Spinal cord (tissue), 10 donors: ENCODE measurements around the gene SMARCAD1. TPM values are rescaled to one million over a fixed set of nuclear protein-coding genes. Genes with fewer than 3 reads are reported as not detected.
"Not testable (repeated sequence)": the region's sequence is repeated elsewhere in the genome, so short reads cannot be mapped to it uniquely, and the experiment has no call there.

ENCODE experiments used
- DNase-seq, 6 donors: peaks; one replicate each; pipeline versions ENCODE4 v3.0.0 to v3.0.0-alpha.2; 2013 to 2015; ENCODE audit warnings: low spot score in 6 of 6, low read depth in 4 of 6
- H3K27ac ChIP-seq: one replicate; pipeline ENCODE4 v1.5.1; 2013; ENCODE audit warnings: low read depth, low read length, control low read depth
- H3K27me3 ChIP-seq: one replicate; pipeline ENCODE4 v1.6.1; 2013; ENCODE audit warnings: low read length; ENCODE audit not compliant: control insufficient read depth, insufficient read depth
- H3K36me3 ChIP-seq: one replicate; pipeline ENCODE4 v1.6.1; 2013; ENCODE audit warnings: low read length; ENCODE audit not compliant: control insufficient read depth, insufficient read depth
- H3K4me1 ChIP-seq: one replicate; pipeline ENCODE4 v1.6.1; 2013; ENCODE audit warnings: low read length; ENCODE audit not compliant: control insufficient read depth, insufficient read depth
- H3K4me3 ChIP-seq: one replicate; pipeline ENCODE4 v1.5.1; 2013; ENCODE audit warnings: low read depth, low read length, control low read depth
- H3K9me3 ChIP-seq: one replicate; pipeline ENCODE4 v1.6.1; 2013; ENCODE audit warnings: low read length; ENCODE audit not compliant: control insufficient read depth, insufficient read depth
- WGBS: methylation state at CpG from one replicate; pipeline ENCODE4 v1.1.5; 2013; ENCODE audit warnings: missing lambda C conversion rate; ENCODE audit not compliant: insufficient coverage; 5-methylcytosine and 5-hydroxymethylcytosine counted together
- polyA plus RNA-seq, 2 donors: library from polyadenylated mRNA; unstranded; fragments of 120-200 nt; gene quantifications; one replicate each; pipeline ENCODE4 v1.2.1, GENCODE V29; 2013; ENCODE audit not compliant: insufficient read length in 2 of 2
- total RNA-seq, 2 donors: library from RNA; depleted of rRNA in 1 of 2; stranded (reverse); fragments of 120-200 nt in 1 of 2; fragments of >200 nt in 1 of 2; gene quantifications; one replicate each; pipeline versions ENCODE4 v1.2.3 to v1.2.4, GENCODE V29; 2013 to 2014
- donor health status: healthy.

Gene SMARCAD1
- total and polyA plus RNA-seq, 4 donors: 36.5 to 73.4 (median 48.8) TPM

DNA sequence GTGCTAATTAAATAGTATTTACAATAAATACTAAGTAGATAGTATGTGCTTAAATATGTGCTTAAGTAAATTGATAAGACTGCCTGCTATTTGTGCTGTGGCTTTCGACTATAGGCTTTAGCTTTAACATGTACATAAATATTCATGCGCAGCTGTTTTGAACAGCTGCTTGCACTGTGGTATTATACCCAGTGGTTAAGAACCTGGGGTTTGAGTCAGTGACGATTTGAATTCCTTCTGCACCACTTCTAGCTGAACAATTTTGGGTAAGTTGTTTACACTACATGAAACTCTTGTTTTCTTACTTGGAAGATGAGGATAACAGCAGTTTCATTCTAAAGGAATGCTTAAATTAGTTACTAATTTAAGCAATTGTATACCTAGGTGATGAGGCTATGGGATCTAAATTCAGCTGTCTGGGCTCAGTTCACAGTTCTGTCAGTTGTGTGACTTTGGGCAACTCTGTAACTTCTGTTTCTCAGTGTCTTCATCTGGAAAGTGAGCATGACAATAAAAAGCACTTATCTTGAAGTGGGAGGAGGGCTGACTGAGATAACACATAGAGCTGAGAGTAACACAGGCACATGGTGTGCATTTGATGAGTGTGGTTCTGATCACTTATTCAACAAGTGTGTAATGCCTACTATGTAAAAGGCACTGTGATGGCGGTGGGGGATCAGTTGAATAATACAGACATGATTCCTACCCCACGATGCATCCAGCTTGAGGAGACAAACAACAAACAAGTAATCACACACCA, 98.0 kb downstream of the SMARCAD1 start:
- Histone ChIP-seq H3K9me3 (no peaks in the 10 kb centered on the region), H3K4me1 (no peaks in the 10 kb centered on the region), H3K27ac (no peak overlapping the region), H3K4me3 (no peak overlapping the region), H3K36me3 (no peaks in the 10 kb centered on the region), H3K27me3 (no peaks in the 10 kb centered on the region)
- no CpG with 5 or more reads among the region's 5 CpGs for WGBS
- peak in 3 of 6 donors; percentile 11 to 82 (median 12) for DNase-seq

DNA sequence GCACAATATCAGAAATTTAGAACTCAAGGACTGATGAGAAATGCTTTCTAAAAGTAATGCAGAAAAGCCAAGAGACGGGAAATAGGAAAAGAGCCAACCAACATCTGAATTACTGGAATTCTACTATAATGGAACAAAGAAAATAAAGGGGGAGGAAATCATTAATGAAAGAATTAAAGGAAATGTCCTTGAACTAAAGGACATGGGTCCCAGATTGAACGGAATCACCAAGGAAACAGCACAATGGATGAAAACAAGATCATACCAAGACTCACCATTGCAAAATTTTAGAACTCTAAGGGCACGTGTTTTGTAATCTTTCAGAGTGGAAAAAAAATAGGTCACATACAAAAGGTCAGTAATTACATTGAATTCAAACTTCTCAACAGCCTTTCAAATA, 99.0 kb downstream of the SMARCAD1 start:
- Histone ChIP-seq H3K36me3 (no peaks in the 10 kb centered on the region), H3K4me3 (no peak overlapping the region), H3K27me3 (no peaks in the 10 kb centered on the region), H3K4me1 (no peaks in the 10 kb centered on the region), H3K27ac (no peak overlapping the region), H3K9me3 (no peaks in the 10 kb centered on the region)
- WGBS: no CpG with 5 or more reads among the region's 3 CpGs
- peak in 1 of 6 donors; percentile 13 for DNase-seq

DNA sequence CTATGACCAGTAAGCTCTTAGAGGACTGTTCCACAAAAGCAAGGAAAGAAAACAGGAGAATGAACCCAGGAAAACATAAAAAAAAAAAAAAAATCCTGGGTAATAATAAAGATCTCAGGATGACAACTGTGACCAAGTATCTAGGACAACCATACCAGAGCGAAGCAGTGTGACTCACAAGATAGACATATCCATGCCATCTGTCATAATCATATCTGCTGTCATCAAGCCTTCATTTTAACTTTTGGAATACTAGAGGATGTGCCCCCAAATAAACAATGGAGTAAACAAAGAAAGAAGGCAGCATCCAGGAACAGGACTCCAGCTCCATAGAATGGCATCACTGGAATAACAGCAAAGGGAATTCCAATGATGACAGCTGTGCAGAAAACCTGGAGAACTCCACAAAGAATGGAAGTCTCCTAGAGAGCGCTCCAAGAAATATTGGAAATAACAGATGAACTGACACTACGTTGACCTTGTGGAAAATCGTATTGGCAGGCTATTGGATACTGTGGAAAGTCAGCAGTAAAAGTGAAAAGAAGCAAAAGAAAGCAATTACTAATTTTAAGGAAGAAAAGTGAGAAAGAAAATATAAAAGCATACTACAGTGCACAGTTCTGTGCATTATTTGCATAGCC, 99.7 kb downstream of the SMARCAD1 start:
- no peaks in the 10 kb centered on the region for H3K27me3 ChIP-seq
- no peak for DNase-seq
- no peaks in the 10 kb centered on the region for H3K9me3 ChIP-seq
- 69% methylated on average over 2 of the region's 4 CpGs for WGBS
- no peaks in the 10 kb centered on the region for H3K4me1 ChIP-seq
- H3K27ac ChIP-seq: no peak overlapping the region
- H3K4me3 ChIP-seq: no peak overlapping the region
- no peaks in the 10 kb centered on the region for H3K36me3 ChIP-seq

DNA sequence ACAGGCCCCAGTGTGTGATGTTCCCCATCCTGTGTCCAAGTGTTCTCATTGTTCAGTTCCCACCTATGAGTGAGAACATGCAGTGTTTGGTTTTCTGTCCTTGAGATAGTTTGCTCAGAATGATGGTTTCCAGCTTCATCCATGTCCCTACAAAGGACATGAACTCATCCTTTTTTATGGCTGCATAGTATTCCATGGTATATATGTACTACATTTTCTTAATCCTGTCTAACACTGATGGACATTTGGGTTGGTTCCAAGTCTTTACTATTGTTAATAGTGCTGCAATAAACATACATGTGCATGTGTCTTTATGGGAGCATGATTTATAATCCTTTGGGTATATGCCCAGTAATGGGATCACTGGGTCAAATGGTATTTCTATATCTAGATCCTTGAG, 112.3 kb downstream of the SMARCAD1 start:
- H3K27ac ChIP-seq, H3K4me1 ChIP-seq, H3K36me3 ChIP-seq, H3K9me3 ChIP-seq, H3K27me3 ChIP-seq, H3K4me3 ChIP-seq, DNase-seq: not testable (repeated sequence)

DNA sequence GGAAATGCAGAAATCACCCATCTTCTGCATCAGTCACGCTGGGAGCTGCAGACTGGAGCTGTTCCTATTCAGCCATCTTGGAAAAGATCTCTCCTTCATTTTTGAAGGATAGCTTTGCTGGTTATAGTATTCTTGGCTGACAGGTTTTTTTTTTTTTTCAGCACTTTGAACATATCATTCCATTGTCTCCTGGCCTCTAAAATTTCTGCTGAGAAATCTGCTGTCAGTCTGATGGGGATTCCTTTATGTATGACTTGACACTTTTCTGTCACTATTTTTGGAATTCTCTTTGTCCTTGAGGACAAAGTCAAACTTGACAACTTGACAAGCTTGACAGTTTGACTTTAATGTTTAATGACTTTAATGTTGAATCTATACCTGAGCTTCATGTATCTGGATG, 118.2 kb downstream of the SMARCAD1 start:
- Histone ChIP-seq H3K27ac (no peak overlapping the region), H3K27me3 (no peaks in the 10 kb centered on the region), H3K4me3 (no peak overlapping the region), H3K9me3 (peaks cover 5% of the 10 kb centered on the region), H3K36me3 (no peaks in the 10 kb centered on the region), H3K4me1 (no peaks in the 10 kb centered on the region)
- DNase-seq: no peak
- no CpG with 5 or more reads among the region's 1 CpG for WGBS

DNA sequence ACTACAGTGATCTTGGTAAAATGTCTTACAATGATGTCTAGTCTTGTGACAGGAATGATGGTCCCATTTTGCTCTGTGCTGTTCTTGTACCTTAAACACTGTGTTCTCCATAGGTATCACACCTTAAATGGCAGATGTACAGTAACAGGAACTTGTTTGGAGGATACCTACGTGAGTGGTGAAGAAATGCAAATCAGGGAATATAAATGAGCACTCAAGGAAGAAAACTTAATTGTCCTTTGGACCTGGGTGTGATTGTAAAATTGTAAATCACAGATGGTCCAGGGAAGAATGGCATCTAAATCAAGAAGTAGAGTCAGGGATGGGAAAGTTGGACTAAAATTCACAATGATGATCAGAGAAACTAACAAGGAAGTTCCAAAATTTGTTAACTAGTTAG, 122.3 kb downstream of the SMARCAD1 start:
- H3K4me1 ChIP-seq: no peaks in the 10 kb centered on the region
- no peak overlapping the region for H3K27ac ChIP-seq
- H3K4me3 ChIP-seq: no peak overlapping the region
- no peaks in the 10 kb centered on the region for H3K27me3 ChIP-seq
- DNase-seq: no peak
- H3K36me3 ChIP-seq: no peaks in the 10 kb centered on the region
- WGBS: no CpG with 5 or more reads among the region's 1 CpG
- H3K9me3 ChIP-seq: peaks cover 5% of the 10 kb centered on the region

DNA sequence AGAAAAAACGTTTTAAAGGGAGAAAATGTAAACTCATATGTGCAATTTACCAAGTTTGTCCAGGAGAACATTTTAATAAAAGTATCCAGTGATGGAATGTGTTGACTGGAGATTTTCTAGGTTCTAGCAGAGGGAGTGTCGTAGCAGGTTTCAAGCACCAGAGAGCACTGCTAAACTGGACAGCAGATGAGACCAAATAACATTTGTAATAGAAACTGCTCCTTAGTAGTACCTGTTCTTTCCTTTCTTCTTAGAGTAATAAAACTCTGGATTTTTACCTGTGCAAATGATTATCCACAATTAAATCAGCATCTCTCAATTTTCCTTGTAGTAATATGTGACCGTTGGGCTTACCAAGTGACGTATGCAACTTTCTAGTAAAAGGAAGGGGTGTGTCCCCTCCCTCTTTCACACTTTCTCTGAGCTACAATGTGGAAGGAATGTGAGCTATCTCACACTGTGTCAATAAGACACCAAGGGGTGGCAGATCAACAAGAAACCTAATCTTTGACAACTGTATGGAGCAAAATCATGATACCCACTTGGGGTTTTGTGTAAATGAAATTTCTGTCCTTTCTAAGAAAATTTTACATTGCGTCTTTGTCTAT, 125.4 kb downstream of the SMARCAD1 start:
- Histone ChIP-seq H3K9me3 (no peaks in the 10 kb centered on the region), H3K4me1 (no peaks in the 10 kb centered on the region), H3K4me3 (no peak overlapping the region), H3K27ac (no peak overlapping the region), H3K36me3 (no peaks in the 10 kb centered on the region), H3K27me3 (no peaks in the 10 kb centered on the region)
- no peak for DNase-seq
- no CpG with 5 or more reads among the region's 5 CpGs for WGBS

DNA sequence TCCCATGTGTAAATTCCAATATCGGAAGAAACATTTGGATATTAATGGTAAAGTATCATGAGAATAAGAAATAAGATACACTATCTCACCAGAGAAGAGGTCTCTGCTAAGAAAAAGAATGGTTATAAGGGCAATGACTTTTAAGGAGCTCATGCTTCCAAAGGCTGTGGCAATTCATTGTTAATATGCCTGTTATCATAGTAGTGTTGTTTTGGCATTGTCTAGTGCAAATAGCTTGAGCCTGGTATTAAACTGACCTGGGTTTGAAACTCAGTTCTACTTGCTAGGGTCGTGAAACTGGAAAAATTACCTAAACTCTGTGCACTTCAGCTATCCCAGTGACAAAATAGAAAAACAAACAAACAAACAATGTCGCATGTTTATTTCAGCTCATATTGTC, 126.2 kb downstream of the SMARCAD1 start:
- DNase-seq: no peak
- Histone ChIP-seq H3K9me3 (no peaks in the 10 kb centered on the region), H3K36me3 (no peaks in the 10 kb centered on the region), H3K27me3 (no peaks in the 10 kb centered on the region), H3K4me3 (no peak overlapping the region), H3K27ac (no peak overlapping the region), H3K4me1 (no peaks in the 10 kb centered on the region)
- 86% methylated on average over 1 of the region's 3 CpGs for whole genome bisulfite sequencing

DNA sequence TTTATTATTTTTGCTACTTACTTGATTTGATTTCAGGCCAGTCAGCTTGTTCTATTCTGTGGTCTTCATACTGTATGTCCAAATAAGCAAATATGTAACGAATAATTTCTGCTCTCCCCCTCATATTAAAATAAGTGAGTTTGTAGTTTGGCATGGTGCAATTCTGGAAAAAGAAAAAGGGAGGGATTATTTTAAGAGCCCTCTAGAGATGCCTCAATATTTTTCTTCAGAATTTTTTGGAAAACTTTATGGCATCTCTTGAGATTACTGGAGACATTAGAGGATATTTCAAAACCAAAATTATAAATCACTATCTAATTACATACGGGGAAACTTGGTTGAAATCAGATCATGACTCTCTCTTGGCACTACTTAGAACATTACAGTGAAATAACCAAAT, 126.8 kb downstream of the SMARCAD1 start:
- no CpG with 5 or more reads among the region's 2 CpGs for whole genome bisulfite sequencing
- Histone ChIP-seq H3K27ac (no peak overlapping the region), H3K4me3 (no peak overlapping the region), H3K27me3 (no peaks in the 10 kb centered on the region), H3K36me3 (no peaks in the 10 kb centered on the region), H3K9me3 (no peaks in the 10 kb centered on the region), H3K4me1 (no peaks in the 10 kb centered on the region)
- DNase-seq: no peak

DNA sequence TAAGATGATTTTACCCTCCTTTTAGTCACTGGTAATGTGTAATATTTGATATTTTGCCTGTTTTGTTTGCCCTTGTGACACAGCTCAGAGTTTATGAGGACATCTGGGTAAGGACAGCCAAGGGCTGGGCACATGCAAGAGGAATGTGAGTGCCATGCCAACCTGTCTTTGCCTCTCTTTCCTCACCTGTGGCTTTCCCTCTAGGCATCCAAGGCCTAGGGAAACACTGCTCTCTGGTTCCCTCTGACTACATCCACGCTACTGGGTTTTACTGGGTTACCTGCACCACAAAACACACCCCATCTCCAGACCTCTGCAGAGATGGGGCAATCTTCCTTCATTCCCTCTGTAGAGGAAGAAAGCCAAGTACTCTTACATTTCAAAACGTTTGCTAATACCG, 127.3 kb downstream of the SMARCAD1 start:
- 57% methylated on average over 1 of the region's 3 CpGs for WGBS
- H3K4me1 ChIP-seq: no peaks in the 10 kb centered on the region
- H3K27me3 ChIP-seq: no peaks in the 10 kb centered on the region
- no peaks in the 10 kb centered on the region for H3K9me3 ChIP-seq
- H3K36me3 ChIP-seq: no peaks in the 10 kb centered on the region
- H3K4me3 ChIP-seq: no peak overlapping the region
- DNase-seq: no peak
- no peak overlapping the region for H3K27ac ChIP-seq
